ENCODE results near the gene ENTR1.

GRCh38 chr9:136370687-136371532 lies 39.5 kb downstream of the ENTR1 start:
- no peak for TF ChIP-seq ZNF274 (IDR thresholded peaks at IDR 0.05; ENCODE audit: low read depth, low read length)
- no peak for TF ChIP-seq YY1 (IDR thresholded peaks at IDR 0.05; ENCODE audit: insufficient read depth, insufficient read length)

Data from NT2/D1 (cell line).